GM21528 (cell line): ENCODE measurements around the gene TAOK2.
"Not testable (repeated sequence)": the region's sequence is repeated elsewhere in the genome, so short reads cannot be mapped to it uniquely, and the experiment has no call there.

Source experiments
- ATAC-seq: cut with Tn5 transposase; IDR thresholded peaks from one replicate; pipeline ENCODE4 v1.9.1; 2021; ENCODE audit warnings: mild to moderate bottlenecking, moderate library complexity; ENCODE audit not compliant: unreplicated experiment, low FRiP score

Gene TAOK2

DNA sequence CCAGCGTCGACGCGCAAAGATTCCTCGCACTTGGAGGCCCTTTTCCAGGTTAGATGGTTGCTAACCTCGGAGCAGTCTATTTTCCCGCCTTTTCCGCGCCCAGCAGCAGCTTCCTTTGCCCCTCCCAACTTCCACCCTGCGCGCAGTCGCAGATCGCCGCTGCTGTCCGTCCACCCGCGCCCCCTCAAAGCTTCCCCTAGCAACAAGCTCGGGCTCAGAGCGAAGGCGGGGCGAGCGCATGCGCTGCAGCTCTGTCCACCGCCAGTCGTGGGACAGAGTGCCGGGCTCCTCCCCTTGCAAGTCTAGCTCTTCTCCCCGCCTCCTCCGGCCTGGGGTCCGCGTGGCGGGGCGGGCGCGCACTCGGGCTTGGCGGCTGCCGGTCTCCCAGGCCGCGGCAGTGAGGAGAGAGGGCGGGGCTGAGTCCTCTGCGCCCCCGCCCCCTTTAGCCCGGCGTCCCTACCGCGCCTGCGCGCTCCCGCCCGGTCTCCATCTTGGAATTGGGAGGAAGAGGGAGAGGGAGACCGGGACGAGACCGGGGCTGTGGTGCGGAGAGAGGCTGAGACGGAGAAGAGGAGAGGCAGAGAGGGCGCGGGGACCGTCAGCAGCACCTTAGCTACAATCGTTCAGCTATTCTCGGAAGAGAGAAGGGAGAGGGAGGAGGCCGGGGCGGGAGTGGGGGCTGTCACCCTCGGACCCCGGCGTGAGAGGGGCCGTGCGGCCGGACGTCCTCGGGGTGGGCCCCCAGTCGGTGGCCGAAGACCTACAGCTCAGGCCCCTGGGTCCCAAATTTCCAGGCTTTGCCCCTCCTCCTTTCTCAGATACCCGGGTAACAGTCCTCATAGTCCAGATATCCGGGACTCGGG is at the start of gene TAOK2:
TSS of gene TAOK2 (plus strand) at position 485 of the 863 bp plus-strand sequence. CDS start 3,905 bp downstream, outside the sequence.
- peak; percentile 74 for ATAC-seq

DNA sequence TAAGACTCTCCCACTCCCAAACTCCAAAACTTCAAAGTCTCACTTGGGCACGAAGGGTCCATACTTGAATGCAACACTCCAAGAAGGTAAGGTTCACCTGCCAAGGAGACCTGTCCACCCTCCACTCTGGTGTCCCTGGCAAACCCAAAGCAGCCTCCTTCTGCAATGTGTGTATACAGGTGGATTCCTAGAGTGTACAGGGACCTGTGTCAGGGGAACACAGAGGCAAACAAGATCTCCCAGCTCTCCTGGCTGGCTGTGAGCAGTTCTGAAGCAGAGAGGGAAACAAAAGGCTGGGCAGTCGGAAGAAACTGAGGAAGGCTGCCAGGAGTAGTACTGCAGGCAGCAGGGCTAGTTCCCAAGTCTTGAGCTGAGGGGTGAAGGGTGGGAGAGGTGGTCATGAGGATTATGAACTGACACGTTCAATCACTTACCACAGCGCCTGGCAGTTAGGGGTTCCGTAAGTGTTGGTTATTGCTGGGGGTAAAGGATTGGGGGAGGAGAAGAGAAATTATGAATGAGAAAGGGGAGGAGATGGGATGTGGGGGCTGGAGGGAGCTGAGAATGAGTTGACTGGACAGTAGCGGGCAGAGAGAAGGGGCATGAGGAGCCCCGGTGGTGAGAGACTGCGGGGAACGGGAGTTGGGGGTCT is 48.4 kb upstream of the TAOK2 start:
- ATAC-seq = no peak

DNA sequence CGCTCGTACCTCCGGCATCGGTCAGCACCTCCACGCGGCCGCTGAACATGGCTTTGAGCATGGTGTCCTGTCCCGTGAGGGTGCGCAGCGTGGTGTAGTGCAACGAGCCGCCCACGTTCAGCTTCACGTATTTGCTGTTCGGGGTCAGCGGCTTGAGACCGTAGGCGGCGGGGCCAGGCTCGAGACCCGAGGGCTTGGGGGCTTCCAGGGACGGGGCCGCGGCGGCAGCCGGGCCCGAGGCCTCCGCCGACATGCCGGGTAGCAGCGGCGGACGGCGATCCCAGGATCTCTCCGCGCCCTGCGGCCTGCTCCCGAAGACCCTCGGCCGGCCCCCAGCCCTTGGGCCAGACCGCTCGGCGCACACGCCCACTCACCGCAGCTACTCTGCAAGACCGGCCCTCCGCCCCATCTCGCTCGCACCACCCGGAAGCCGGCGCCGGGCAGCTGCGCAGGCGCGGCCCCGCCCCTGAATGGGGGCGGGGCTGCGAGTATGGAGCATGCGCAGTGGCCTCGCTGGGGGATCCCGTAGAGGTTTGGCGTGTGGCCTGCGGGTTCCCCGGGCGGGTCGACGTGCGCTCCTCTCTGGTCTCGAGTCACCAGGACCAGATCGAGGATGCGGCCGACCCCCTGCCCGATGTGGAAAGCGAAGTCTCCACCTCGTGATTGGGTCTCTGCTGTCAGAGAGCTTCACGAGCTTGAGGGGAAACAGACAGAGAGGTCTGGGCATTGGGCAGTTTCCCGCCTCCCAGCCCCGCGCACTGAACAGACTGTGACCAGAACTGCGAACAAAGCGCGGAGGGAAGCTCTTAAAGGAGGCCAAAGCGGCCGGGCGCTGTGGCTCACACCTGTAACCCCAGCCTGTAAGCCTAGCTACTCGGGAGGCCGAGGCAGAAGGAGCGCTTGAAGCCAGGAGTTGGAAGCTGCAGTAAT is 47.6 kb upstream of the TAOK2 start, which contains the start of gene KCTD13:
TSS of gene KCTD13 (minus strand) at position 446 of the 930 bp plus-strand sequence. CDS start at position 253, 193 bp downstream.
- ATAC-seq = peak; percentile 77

DNA sequence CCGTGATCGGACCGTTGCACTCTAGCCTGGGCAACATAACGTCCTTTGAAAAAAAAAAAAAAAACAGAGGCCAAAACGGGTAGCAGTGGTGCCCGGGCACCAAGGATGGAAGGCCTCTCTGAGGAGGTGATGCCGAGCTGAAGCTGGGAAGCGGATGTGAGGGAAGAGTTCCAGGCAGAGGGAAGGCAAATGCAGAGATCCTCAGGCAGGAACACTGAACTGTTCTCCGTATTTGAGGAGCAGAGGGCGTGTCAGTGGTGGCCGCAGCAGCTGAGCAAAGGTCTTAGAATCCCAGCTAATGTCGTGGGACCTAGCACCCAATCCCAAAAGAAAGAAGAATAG is 47.0 kb upstream of the TAOK2 start:
- ATAC-seq = no peak

DNA sequence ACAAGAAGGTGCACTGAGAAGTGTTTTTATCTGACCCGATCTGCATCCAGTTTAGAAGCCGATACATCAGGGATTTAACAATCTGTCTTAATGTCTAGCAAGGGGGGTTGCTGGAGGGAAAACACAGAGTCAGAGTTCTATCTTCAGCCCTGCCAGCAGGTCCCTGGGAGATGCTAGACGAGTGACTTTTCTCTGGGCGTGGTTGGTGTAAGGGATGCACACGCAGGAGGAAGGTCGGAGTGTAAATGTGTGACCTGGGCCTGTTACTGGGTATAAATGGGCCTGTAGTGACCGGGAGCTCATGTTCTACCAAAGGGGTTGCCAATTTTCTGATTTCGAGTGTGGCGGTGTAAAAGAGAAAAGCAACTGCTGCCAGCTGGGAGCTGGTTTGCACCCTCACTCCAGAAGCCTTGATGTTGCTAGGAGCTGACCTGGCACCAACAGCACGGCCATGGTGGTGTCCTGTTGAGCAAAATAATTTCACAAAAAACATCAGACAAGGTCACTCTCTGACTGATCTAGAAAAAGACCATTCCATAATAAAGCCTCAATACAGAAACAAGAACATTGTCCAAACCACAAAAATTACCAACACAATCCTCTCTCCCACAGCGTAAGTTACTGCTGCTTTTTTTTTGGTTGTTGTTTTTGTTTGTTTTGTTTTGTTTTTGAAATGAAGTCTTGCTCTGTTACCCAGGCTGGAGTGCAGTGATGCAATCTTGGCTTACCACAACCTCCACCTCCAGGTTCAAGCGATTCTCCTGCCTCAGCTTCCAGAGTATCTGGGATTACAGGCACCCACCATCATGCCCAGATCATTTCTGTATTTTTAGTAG is 46.4 kb upstream of the TAOK2 start:
- ATAC-seq = no peak

DNA sequence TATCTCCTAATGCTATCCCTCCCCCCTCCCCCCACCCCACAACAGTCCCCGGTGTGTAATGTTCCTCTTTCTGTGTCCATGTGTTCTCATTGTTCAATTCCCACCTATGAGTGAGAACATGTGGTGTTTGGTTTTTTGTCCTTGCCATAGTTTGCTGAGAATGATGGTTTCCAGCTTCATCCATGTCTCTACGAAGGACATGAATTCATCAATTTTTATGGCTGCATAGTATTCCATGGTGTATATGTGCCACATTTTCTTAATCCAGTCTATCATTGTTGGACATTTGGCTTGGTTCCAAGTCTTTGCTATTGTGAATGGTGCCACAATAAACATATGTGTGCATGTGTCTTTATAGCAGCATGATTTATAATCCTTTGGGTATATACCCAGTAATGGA is 41.9 kb upstream of the TAOK2 start:
- not testable (repeated sequence) for ATAC-seq

DNA sequence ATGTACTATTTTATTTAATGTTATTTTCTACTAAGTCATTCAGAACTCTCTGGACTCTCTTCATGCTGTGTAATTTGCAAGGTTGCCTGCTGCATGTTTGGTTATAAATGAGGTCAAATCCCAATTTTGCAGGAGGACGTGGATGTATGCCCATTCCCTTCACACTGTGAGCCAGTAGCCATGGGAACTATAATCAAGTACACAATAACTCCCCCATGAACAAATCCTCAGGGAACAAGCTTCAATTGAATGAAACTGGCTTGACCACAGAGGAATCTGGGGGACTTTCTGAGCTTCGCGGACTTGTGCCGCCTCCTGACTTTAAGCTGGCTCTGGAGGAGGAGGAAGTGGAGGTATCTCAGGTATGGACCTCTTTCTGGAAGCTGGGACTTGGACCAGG is 33.0 kb upstream of the TAOK2 start:
- ATAC-seq = no peak

DNA sequence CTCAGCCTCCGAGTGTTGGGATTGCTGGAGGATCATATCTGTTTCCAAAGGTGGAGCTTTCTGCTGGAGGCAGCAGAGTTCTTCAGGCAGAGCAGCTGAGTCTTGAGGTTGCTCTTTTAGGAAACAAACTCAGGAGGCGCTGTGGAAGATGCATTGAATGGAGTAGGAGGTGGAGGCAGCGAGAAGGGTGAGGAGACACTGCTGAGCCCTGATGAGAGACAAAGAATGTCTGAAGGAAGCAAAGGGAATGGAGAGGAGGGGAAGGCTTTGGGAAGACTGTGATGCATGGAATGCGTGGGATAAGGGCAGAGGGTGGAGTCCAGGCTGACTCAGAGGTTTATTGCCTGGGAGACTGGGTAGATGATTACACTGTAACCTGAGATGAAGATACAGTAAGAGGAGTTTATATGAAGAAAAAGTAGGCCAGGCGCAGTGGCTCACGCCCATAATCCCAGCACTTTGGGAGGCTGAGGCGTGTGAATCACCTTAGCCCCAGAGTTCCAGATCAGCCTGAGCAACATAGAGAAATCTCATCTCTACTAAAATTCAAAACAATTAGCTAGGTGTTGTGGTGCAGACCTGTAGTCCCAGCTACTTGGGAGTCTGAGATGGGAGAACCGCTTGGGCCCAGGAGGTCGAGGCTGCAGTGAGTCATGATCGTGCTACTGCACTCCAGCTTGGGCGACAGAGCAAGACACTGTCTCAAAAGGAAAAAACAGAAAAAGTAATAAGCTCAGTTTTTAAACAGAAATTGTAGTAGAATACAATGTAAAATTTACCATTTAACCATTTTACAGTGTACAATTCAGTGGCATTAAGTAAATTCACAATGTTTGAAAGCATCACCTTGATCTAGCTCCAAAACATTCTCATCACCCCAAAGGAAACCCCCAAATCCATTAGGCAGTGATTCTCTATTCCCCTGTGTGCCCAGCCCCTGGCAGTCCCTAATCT is 29.5 kb upstream of the TAOK2 start:
- no peak for ATAC-seq

DNA sequence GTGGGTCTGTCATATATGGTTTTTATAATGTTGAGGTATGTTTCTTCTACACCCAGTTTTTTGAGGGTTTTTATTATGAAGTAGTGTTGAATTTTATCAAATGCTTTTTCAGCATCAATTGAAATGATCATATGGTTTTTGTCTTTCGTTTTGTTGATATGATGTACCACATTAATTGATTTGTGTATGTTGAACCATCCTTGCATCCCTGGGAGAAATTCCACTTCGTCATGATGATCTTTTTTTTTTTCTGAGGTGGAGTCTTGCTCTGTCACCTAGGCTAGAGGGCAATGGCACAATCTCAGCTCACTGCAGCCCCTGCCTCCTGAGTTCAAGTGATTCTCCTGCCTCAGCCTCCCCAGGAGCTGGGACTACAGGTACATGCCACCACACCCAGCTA is 25.8 kb upstream of the TAOK2 start:
- ATAC-seq = no peak

DNA sequence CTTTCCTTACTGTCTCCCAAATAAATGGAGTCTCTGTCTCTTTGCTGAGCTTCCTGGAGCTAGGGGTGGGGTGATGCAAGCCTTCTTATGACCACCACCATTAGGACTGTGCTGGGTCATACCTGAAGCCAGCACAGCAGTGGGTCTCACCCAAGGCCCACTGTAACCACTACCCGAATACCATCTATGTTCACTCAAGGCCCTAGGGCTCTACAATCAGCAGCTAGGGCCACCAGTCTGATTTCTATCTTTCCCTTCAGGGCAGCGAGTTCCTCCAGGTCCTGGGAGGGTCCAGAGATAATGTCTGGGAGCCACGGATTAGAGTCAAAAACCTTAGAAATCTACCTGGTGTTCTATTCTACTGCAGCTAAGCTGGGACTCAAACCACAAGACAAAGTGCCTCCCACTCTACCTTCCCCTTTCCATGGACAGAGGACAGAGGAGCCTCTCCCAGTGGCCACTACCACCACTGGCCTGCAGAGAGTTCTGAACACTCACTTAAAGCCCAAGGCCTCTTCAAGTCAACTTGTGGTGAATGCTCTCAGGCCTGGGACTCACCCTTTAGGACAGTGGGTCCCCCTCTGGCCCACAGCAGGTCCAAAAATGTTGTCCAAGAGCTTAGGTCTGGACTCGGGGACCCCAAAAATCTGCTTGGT is 22.7 kb upstream of the TAOK2 start:
- ATAC-seq = no peak

DNA sequence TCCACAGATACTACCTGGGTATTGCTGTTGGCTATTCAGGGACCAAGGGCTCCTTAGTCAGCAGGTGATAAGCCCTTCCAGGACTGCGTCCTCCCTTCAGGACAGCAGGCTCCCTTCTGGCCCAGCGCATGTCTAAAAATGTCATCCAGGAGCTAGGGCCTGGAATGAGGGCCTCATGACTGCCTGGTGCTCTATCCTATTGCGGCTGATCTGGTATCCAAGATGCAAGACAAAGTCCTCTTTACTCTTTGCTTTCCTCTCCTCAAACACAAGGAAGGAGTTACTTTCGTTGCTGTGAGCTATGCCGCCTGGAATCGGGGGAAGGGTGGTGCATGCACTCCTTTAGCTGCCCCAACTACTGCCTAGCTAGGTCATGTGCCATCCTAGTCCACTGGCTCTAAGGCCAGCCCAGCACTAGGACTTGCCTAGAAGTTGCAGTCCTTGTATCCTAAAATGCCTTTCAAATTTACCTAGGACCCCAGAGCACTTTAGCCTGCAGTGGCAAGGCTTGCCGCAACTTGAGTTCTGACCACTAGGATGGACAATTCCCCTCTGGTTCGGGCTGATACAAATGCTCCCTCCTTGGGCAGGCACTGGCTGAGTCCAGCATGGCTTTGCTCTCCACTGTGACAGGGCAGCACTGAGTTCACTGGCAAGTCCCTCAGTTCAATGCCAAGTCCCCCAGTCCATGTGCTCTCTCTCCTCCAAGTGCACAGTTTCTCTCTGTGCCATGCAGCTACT is 21.9 kb upstream of the TAOK2 start:
- ATAC-seq = no peak

DNA sequence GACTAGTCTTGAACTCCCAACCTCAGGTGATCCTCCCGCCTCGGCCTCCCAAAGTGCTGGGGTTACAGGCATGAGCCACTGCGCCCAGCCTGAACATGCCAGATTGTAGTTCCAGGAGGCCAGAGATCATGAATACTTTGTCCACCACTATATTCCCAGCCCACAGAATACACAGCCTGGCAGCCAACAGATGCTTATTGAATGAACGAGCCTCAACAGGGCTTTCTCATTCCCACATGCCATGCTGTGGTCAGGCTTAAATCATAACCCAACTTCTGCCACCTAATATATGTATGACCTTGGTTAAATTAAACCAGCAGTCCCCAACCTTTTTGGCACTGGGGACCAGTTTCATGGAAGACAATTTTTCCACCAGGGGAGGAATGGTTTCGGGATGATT is 14.9 kb upstream of the TAOK2 start:
- no peak for ATAC-seq

DNA sequence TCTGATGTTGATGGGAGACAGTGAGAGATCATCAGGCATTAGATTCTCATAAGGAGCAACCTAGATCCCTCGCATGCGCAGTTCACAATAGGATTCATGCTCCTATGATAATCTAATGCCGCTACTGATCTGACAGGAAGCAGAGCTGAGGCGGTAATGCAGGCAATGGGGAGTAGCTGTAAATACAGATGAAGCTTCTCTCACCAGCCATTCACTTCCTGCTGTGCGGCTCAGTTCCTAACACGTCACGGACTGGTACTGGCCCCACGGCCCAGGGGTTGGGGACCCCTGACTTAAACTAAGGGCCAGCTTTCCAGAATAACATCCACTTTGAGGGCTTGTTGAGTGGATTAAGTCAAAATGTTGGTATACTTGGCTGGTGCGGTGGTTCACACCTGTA is 14.4 kb upstream of the TAOK2 start:
- ATAC-seq = no peak

DNA sequence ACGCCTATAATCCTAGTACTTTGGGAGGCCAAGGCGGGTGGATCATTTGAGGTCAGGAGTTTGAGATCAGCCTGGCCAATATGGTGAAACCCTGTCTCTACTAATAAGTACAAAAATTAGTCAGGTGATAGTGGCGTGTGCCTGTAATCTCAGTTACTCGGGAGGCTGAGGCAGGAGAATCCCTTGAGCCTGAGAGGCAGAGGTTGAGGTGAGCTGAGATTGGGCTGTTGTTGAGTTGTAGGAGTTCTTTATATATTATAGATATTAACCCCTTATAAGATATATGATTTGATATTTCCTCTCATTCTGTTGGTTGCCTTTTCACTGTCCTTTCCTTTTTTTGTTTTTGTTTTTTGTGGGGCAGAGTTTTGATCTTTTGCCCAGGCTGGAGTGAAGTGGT is 13.8 kb upstream of the TAOK2 start:
- not testable (repeated sequence) for ATAC-seq

DNA sequence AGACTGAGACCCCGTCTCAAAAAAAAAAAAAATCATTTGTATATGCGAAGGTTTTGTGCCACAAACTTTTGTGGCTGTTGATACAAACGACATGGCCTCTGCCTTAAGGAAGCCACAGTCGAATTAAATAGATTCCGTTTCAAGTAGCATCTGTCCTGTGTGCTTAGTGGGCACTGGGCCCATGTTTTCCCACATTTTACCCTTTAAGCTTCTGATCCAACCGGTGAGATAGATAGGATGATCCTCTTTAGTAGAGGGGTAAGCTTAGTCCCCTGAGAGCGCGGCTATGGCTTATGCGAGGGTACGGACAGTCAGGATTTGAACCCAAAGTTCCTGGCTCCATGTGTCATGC is 12.6 kb upstream of the TAOK2 start:
- no peak for ATAC-seq

DNA sequence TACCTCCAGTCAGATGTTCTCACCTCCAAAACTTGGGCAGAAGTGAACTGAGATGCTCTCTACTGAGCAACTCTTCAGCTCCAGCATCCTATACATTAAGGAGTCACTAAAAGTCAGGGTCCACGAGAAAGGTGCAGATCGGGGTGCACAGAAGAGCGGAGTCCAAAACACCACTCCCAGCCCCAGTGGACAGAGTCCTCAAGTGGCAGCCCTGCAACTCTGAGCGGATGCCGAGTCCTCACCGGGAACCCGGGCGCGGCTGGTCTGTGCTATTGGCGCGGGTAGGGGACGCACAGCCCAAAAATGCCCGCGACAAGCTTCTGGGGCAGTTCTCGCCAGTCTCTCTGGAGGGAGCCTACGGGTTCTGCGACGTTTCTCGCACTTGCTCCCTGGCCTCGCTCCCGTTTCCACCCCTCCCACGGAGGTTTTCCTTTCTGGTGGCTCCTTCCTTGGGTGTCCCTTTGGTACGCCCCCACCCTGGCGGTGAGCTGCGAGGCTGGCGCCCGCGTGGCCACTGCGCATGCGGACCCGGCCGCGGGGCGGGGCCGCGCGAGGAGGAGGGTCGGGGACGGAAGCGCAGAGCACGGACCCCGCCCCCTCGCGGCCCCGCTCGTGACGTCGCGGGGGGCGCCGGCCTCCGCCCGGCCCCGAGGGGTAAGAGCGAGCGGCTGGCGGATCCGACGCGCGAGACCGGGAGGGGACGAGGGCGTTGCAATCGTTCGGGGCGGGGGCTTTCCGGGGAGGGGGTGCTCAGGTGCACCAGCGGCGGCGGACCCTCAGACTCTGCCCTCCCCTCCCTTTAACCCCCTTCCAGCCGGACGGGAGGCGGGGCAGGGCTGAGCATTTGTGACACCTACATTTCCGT is 12.0 kb upstream of the TAOK2 start, which contains the start of gene TMEM219:
TSS of gene TMEM219 (plus strand) at position 601 of the 865 bp plus-strand sequence. CDS start 1,065 bp downstream, outside the sequence.
- ATAC-seq = peak; percentile 75
